ENCODE results near the gene EHMT2. TPM values are rescaled to one million over a fixed set of nuclear protein-coding genes. Genes with fewer than 3 reads are reported as not detected.
A peak's percentile ranks its signal among the peaks of the same experiment; 100 is the strongest.

Gene EHMT2
- polyA plus RNA-seq, 3 donors: 9.9 to 52.8 (median 16.0) TPM

GRCh38 chr6:31865205-31866118 lies 32.0 kb downstream of the EHMT2 start:
- Histone ChIP-seq H4K20me1 (ENCODE audit: insufficient read depth, low read length) (peaks cover 6% of the 10 kb centered on the region), H2AFZ (ENCODE audit: insufficient read depth, low read depth, low read length, poor library complexity, severe bottlenecking) (no peak overlapping the region), H3K27me3 (ENCODE audit: control insufficient read depth in 2 of 2, insufficient read depth in 2 of 2, low read length in 2 of 2) (no peaks in the 10 kb centered on the region), H3K4me1 (ENCODE audit: control insufficient read depth in 1 of 2, insufficient read depth in 2 of 2, low read length in 2 of 2) (peaks cover 22 to 28% of the 10 kb centered on the region in 2 donors), H3K36me3 (replicated peaks in 1 of 2; ENCODE audit: control insufficient read depth in 1 of 2, insufficient read depth in 2 of 2, low read length in 2 of 2) (peaks cover 5 to 10% of the 10 kb centered on the region in 2 donors), H3K4me3 (replicated peaks in 1 of 3; ENCODE audit: low read depth in 2 of 3, low read length in 3 of 3) (no peak overlapping the region), H3K4me2 (replicated peaks; ENCODE audit: extremely low read depth, low read length, poor library complexity, severe bottlenecking) (no peak overlapping the region), H3K27ac (ENCODE audit: low read depth in 1 of 2, low read length in 2 of 2) (no peak overlapping the region), H3K9me3 (replicated peaks in 1 of 2; ENCODE audit: control insufficient read depth in 1 of 2, insufficient read depth in 1 of 2, low read length in 2 of 2) (no peaks in the 10 kb centered on the region), H3K79me2 (ENCODE audit: insufficient read depth, low read length) (peaks cover 16% of the 10 kb centered on the region), H3K9ac (ENCODE audit: insufficient read depth, low read length, poor library complexity, severe bottlenecking) (no peak overlapping the region)
- no peak for DNase-seq
- peaks cover 0 to 2% (median 0%) of the 10 kb centered on the region in 7 donors for H3K9me3 Mint-ChIP-seq
- TF ChIP-seq CTCF (IDR thresholded peaks at IDR 0.05): no peak
- peak overlapping the region in 1 of 7 donors; percentile 66 for H3K27ac Mint-ChIP-seq
- whole genome bisulfite sequencing (ENCODE audit: insufficient coverage): 92% methylated on average over 20 of the region's 21 CpGs
- peaks cover 21% of the 10 kb centered on the region for H3K4me1 Mint-ChIP-seq
- H3K4me3 Mint-ChIP-seq: no peak overlapping the region
- intact Hi-C loops (cut with micrococcal nuclease): loop anchor here in 1 of 2 donors (5.0 to 10.0 kb wide), 2 partner anchors 183 to 321 kb away; partner anchors contain the start of genes ATP6V1G2, DDX39B, LY6G5C and NFKBIL1
- peaks cover 0 to 3% (median 2%) of the 10 kb centered on the region in 3 donors for H3K27me3 Mint-ChIP-seq (ENCODE audit: low read depth in 3 of 3)
- peaks cover 5 to 11% of the 10 kb centered on the region in 2 donors for H3K36me3 Mint-ChIP-seq

GRCh38 chr6:31864818-31865204 lies 32.7 kb downstream of the EHMT2 start:
- Mint-ChIP-seq H3K36me3 (peaks cover 11 to 17% of the 10 kb centered on the region in 2 donors), H3K4me3 (no peak overlapping the region), H3K4me1 (peaks cover 21% of the 10 kb centered on the region), H3K9me3 (peaks cover 0 to 2% (median 0%) of the 10 kb centered on the region in 7 donors), H3K27ac (no peak overlapping the region), H3K27me3 (ENCODE audit: low read depth in 3 of 3) (peaks cover 0 to 2% (median 2%) of the 10 kb centered on the region in 3 donors)
- no peak overlapping the region for H3K4me3 ChIP-seq (replicated peaks in 1 of 3; ENCODE audit: low read depth in 2 of 3, low read length in 3 of 3)
- H3K4me2 ChIP-seq (replicated peaks; ENCODE audit: extremely low read depth, low read length, poor library complexity, severe bottlenecking): no peak overlapping the region
- 100% methylated on average over 3 of the region's 8 CpGs for WGBS (ENCODE audit: insufficient coverage)
- H3K4me1 ChIP-seq (ENCODE audit: control insufficient read depth in 1 of 2, insufficient read depth in 2 of 2, low read length in 2 of 2): peaks cover 22 to 28% of the 10 kb centered on the region in 2 donors
- H3K9me3 ChIP-seq (replicated peaks in 1 of 2; ENCODE audit: control insufficient read depth in 1 of 2, insufficient read depth in 1 of 2, low read length in 2 of 2): no peaks in the 10 kb centered on the region
- H2AFZ ChIP-seq (ENCODE audit: insufficient read depth, low read depth, low read length, poor library complexity, severe bottlenecking): no peak overlapping the region
- H3K79me2 ChIP-seq (ENCODE audit: insufficient read depth, low read length): peaks cover 16% of the 10 kb centered on the region
- peaks cover 11 to 17% of the 10 kb centered on the region in 2 donors for H3K36me3 ChIP-seq (replicated peaks in 1 of 2; ENCODE audit: control insufficient read depth in 1 of 2, insufficient read depth in 2 of 2, low read length in 2 of 2)
- H3K9ac ChIP-seq (ENCODE audit: insufficient read depth, low read length, poor library complexity, severe bottlenecking): no peak overlapping the region
- H3K27ac ChIP-seq (ENCODE audit: low read depth in 1 of 2, low read length in 2 of 2): no peak overlapping the region
- intact Hi-C loops (cut with micrococcal nuclease): loop anchor here (5.0 to 10.0 kb wide), 3 partner anchors 32 to 320 kb away; partner anchors contain the start of genes ATP6V1G2 (in 1 of the 2), DDX39B (in 1 of the 2), EHMT2 (in 1 of the 2) and LY6G5C (in 1 of the 2)
- TF ChIP-seq CTCF (IDR thresholded peaks at IDR 0.05): no peak
- peaks cover 6% of the 10 kb centered on the region for H4K20me1 ChIP-seq (ENCODE audit: insufficient read depth, low read length)
- no peak for DNase-seq
- H3K27me3 ChIP-seq (ENCODE audit: control insufficient read depth in 2 of 2, insufficient read depth in 2 of 2, low read length in 2 of 2): no peaks in the 10 kb centered on the region

Measured in CD14-positive monocyte (primary cell).